Parathyroid adenoma (tissue), 2 donors: ENCODE data around the gene PATE2.

ENCODE experiments used
- H2AFZ ChIP-seq: fragments of 300-600 bp; sonication (generic); one replicate; pipeline ENCODE4 v1.7.0; 2017; ENCODE audit warnings: antibody characterized with exemption, mild to moderate bottlenecking
- H3K27ac ChIP-seq: fragments of 300-600 bp; sonication (generic); one replicate; pipeline ENCODE4 v1.7.0; 2017
- H3K27me3 ChIP-seq: fragments of 300-600 bp; sonication (generic); one replicate; pipeline ENCODE4 v1.7.0; 2017; ENCODE audit warnings: low read length; ENCODE audit not compliant: control insufficient read depth, insufficient read depth
- H3K36me3 ChIP-seq: fragments of 300-600 bp; sonication (generic); one replicate; pipeline ENCODE4 v1.7.0; 2017; ENCODE audit warnings: low read length; ENCODE audit not compliant: control insufficient read depth, insufficient read depth
- H3K4me1 ChIP-seq: fragments of 300-600 bp; sonication (generic); one replicate; pipeline ENCODE4 v1.7.0; 2017; ENCODE audit warnings: control low read depth
- H3K4me2 ChIP-seq: fragments of 300-600 bp; sonication (generic); one replicate; pipeline ENCODE4 v1.7.0; 2017; ENCODE audit warnings: low read length
- H3K4me3 ChIP-seq: fragments of 300-600 bp; sonication (generic); one replicate; pipeline ENCODE4 v1.7.0; 2017; ENCODE audit warnings: low read depth, low read length
- H3K79me2 ChIP-seq: fragments of 300-600 bp; sonication (generic); one replicate; pipeline ENCODE4 v1.7.0; 2017; ENCODE audit warnings: control low read depth
- H3K9ac ChIP-seq: fragments of 300-600 bp; sonication (generic); one replicate; pipeline ENCODE4 v1.7.0; 2017; ENCODE audit warnings: mild to moderate bottlenecking
- H3K9me3 ChIP-seq: fragments of 300-600 bp; sonication (generic); one replicate; pipeline ENCODE4 v1.7.0; 2017; ENCODE audit warnings: low read length; ENCODE audit not compliant: control insufficient read depth
- CTCF ChIP-seq: fragments of 300-600 bp; sonication (generic); IDR thresholded peaks from one replicate; pipeline ENCODE4 v1.7.0; 2017; ENCODE audit warnings: antibody characterized with exemption, mild to moderate bottlenecking
- donor health status: primary hyperparathyroidism.

The PATE2 gene

GRCh38 chr11:125790825-125791224 is 12.2 kb upstream of the PATE2 start:
- Histone ChIP-seq H2AFZ (no peak overlapping the region), H3K4me1 (no peaks in the 10 kb centered on the region), H3K4me2 (no peak overlapping the region), H3K27ac (no peak overlapping the region), H3K79me2 (no peaks in the 10 kb centered on the region), H3K36me3 (no peaks in the 10 kb centered on the region), H3K4me3 (no peak overlapping the region), H3K27me3 (no peaks in the 10 kb centered on the region), H3K9ac (no peak overlapping the region), H3K9me3 (no peaks in the 10 kb centered on the region)
- TF ChIP-seq CTCF: no peak

DNA sequence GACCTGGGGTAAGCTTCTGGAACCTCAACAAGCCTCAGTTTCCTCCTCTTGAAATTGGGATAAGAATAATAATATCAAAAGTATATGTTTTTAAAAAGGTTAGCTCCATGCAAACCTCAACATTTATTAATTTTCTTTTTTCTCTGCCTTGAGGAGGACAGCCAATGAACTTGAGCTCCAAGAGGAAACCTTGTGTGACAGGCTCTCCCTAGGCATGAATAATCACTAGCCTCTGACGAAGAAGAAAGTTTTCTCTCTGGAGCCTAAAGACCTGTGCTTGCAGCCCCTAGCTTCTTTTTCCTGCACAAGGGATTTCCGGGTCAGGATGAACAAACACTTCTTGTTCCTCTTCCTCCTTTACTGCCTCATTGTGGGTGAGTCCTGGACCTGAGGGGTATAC is 9.2 kb upstream of the PATE2 start, which contains the start of gene PATE3:
Gene PATE3, plus strand, starts transcription at position 301 of the 400 bp plus-strand sequence. Its CDS starts 25 bp downstream, at position 326.
- Histone ChIP-seq H3K4me3 (no peak within 1 kb of the TSS), H3K9ac (no peak within 1 kb of the TSS), H3K36me3 (no peaks in the 10 kb centered on the region), H2AFZ (no peak within 1 kb of the TSS), H3K79me2 (no peaks in the 10 kb centered on the region), H3K27me3 (no peaks in the 10 kb centered on the region), H3K4me2 (no peak within 1 kb of the TSS), H3K27ac (no peak within 1 kb of the TSS), H3K9me3 (no peaks in the 10 kb centered on the region), H3K4me1 (no peaks in the 10 kb centered on the region)
- no peak for TF ChIP-seq CTCF

GRCh38 chr11:125784678-125785077 is 6.0 kb upstream of the PATE2 start:
- H3K4me1 ChIP-seq: no peaks in the 10 kb centered on the region
- H3K27ac ChIP-seq: no peak overlapping the region
- no peaks in the 10 kb centered on the region for H3K27me3 ChIP-seq
- H3K4me2 ChIP-seq: no peak overlapping the region
- no peak for TF ChIP-seq CTCF
- no peaks in the 10 kb centered on the region for H3K36me3 ChIP-seq
- H3K9ac ChIP-seq: no peak overlapping the region
- no peak overlapping the region for H3K4me3 ChIP-seq
- H3K9me3 ChIP-seq: no peaks in the 10 kb centered on the region
- H2AFZ ChIP-seq: no peak overlapping the region
- H3K79me2 ChIP-seq: no peaks in the 10 kb centered on the region

GRCh38 chr11:125777309-125777708 is 1.3 kb downstream of the PATE2 start:
- Histone ChIP-seq H2AFZ (no peak overlapping the region), H3K9ac (no peak overlapping the region)

More at GRCh38 chr11:125777309-125777708, 1.3 kb downstream of the PATE2 start:
- Histone ChIP-seq H3K4me3 (no peak overlapping the region), H3K36me3 (no peaks in the 10 kb centered on the region), H3K27ac (no peak overlapping the region), H3K79me2 (no peaks in the 10 kb centered on the region), H3K9me3 (no peaks in the 10 kb centered on the region), H3K27me3 (no peaks in the 10 kb centered on the region), H3K4me1 (no peaks in the 10 kb centered on the region), H3K4me2 (no peak overlapping the region)
- TF ChIP-seq CTCF: no peak
